Memory B cell (primary cell): Measurements from ENCODE around the gene TFF1.

ENCODE experiments used
- ATAC-seq: fragments of 150-1000 bp; cut with Tn5 transposase; 2 replicates; pipeline ENCODE4 v1.10.0; 2021; ENCODE audit warnings: low read depth, mild to moderate bottlenecking, moderate library complexity
- DNase-seq, 2 donors: peaks; one replicate each; pipeline ENCODE4 v3.0.0; 2022; ENCODE audit warnings: low spot score in 2 of 2
- H3K27ac Mint-ChIP-seq: one replicate; pipeline ENCODE4 v1.8.0; 2022; ENCODE audit warnings: mild to moderate bottlenecking, moderate library complexity, mixed read lengths
- H3K27me3 Mint-ChIP-seq: one replicate; pipeline ENCODE4 v1.8.0; 2022; ENCODE audit warnings: mixed read lengths
- H3K36me3 Mint-ChIP-seq: one replicate; pipeline ENCODE4 v1.8.0; 2022; ENCODE audit warnings: mild to moderate bottlenecking, mixed read lengths
- H3K4me1 Mint-ChIP-seq: one replicate; pipeline ENCODE4 v1.8.0; 2022; ENCODE audit warnings: mixed read lengths
- H3K4me3 Mint-ChIP-seq: one replicate; pipeline ENCODE4 v1.8.0; 2022; ENCODE audit warnings: mild to moderate bottlenecking, moderate library complexity, mixed read lengths
- H3K9me3 Mint-ChIP-seq: one replicate; pipeline ENCODE4 v1.8.0; 2022; ENCODE audit warnings: mixed read lengths

TFF1 gene

GRCh38 chr21:42381347-42381984 is 15.1 kb upstream of the TFF1 start:
- ATAC-seq (peak; percentile 54), DNase-seq (no peak)
- Mint-ChIP-seq H3K27me3 (peaks cover 3% of the 10 kb centered on the region), H3K9me3 (peaks cover 11% of the 10 kb centered on the region), H3K4me3 (no peak overlapping the region), H3K27ac (no peak overlapping the region), H3K4me1 (peaks cover 15% of the 10 kb centered on the region), H3K36me3 (no peaks in the 10 kb centered on the region)

GRCh38 chr21:42379426-42380215 is 13.3 kb upstream of the TFF1 start:
- H3K4me3 Mint-ChIP-seq, result peak overlapping the region; percentile 49
- ATAC-seq, result peak; percentile 94
- peaks cover 7% of the 10 kb centered on the region for H3K27me3 Mint-ChIP-seq
- DNase-seq, result no peak
- H3K27ac Mint-ChIP-seq, result no peak overlapping the region
- peaks cover 11% of the 10 kb centered on the region for H3K4me1 Mint-ChIP-seq
- no peaks in the 10 kb centered on the region for H3K36me3 Mint-ChIP-seq
- peaks cover 8% of the 10 kb centered on the region for H3K9me3 Mint-ChIP-seq

GRCh38 chr21:42378418-42378817 is 12.1 kb upstream of the TFF1 start:
- Mint-ChIP-seq H3K4me3 (no peak overlapping the region), H3K36me3 (no peaks in the 10 kb centered on the region), H3K4me1 (peaks cover 7% of the 10 kb centered on the region), H3K27ac (no peak overlapping the region), H3K9me3 (peaks cover 8% of the 10 kb centered on the region), H3K27me3 (peaks cover 7% of the 10 kb centered on the region)
- ATAC-seq (no peak), DNase-seq (no peak)

- peaks cover 7% of the 10 kb centered on the region for H3K4me1 Mint-ChIP-seq
- H3K4me3 Mint-ChIP-seq, result no peak overlapping the region
- ATAC-seq (no peak), DNase-seq (no peak)
- H3K27ac Mint-ChIP-seq, result no peak overlapping the region
- H3K9me3 Mint-ChIP-seq, result peaks cover 8% of the 10 kb centered on the region
- H3K36me3 Mint-ChIP-seq, result no peaks in the 10 kb centered on the region
- peaks cover 7% of the 10 kb centered on the region for H3K27me3 Mint-ChIP-seq
These were observed 11.6 kb upstream of the TFF1 start for GRCh38 chr21:42377951-42378340.

- Mint-ChIP-seq H3K27me3 (peaks cover 6% of the 10 kb centered on the region), H3K27ac (no peak overlapping the region), H3K36me3 (no peaks in the 10 kb centered on the region), H3K4me1 (peaks cover 7% of the 10 kb centered on the region), H3K9me3 (peaks cover 8% of the 10 kb centered on the region), H3K4me3 (no peak overlapping the region)
- no peak for DNase-seq
- ATAC-seq, result no peak
These were observed 11.0 kb upstream of the TFF1 start for GRCh38 chr21:42377211-42377950.

GRCh38 chr21:42376338-42376982 is 10.1 kb upstream of the TFF1 start:
- Mint-ChIP-seq H3K36me3 (no peaks in the 10 kb centered on the region), H3K27me3 (peaks cover 9% of the 10 kb centered on the region), H3K4me1 (peaks cover 9% of the 10 kb centered on the region), H3K9me3 (no peaks in the 10 kb centered on the region), H3K27ac (no peak overlapping the region), H3K4me3 (no peak overlapping the region)
- DNase-seq (no peak), ATAC-seq (no peak)

- ATAC-seq, result no peak
- Mint-ChIP-seq H3K4me1 (peaks cover 11% of the 10 kb centered on the region), H3K36me3 (no peaks in the 10 kb centered on the region)
These were observed 9.6 kb upstream of the TFF1 start for GRCh38 chr21:42375966-42376337.

GRCh38 chr21:42375506-42375905 is 9.2 kb upstream of the TFF1 start:
- Mint-ChIP-seq H3K27me3 (peaks cover 19% of the 10 kb centered on the region), H3K9me3 (no peaks in the 10 kb centered on the region), H3K4me3 (no peak overlapping the region), H3K27ac (no peak overlapping the region), H3K36me3 (no peaks in the 10 kb centered on the region), H3K4me1 (peaks cover 11% of the 10 kb centered on the region)
- no peak for ATAC-seq
- no peak for DNase-seq

More at GRCh38 chr21:42375966-42376337, 9.6 kb upstream of the TFF1 start:
- H3K27me3 Mint-ChIP-seq, result peaks cover 15% of the 10 kb centered on the region
- no peak overlapping the region for H3K27ac Mint-ChIP-seq
- H3K4me3 Mint-ChIP-seq, result no peak overlapping the region
- no peak for DNase-seq
- H3K9me3 Mint-ChIP-seq, result no peaks in the 10 kb centered on the region

GRCh38 chr21:42374864-42375499 is 8.6 kb upstream of the TFF1 start:
- H3K36me3 Mint-ChIP-seq, result no peaks in the 10 kb centered on the region
- peaks cover 21% of the 10 kb centered on the region for H3K27me3 Mint-ChIP-seq
- DNase-seq (no peak), ATAC-seq (no peak)
- H3K27ac Mint-ChIP-seq, result no peak overlapping the region
- H3K4me3 Mint-ChIP-seq, result no peak overlapping the region
- no peaks in the 10 kb centered on the region for H3K9me3 Mint-ChIP-seq
- H3K4me1 Mint-ChIP-seq, result peaks cover 11% of the 10 kb centered on the region

GRCh38 chr21:42374457-42374856 is 8.1 kb upstream of the TFF1 start:
- H3K27ac Mint-ChIP-seq, result no peak overlapping the region

GRCh38 chr21:42373908-42374455 is 7.6 kb upstream of the TFF1 start:
- peaks cover 21% of the 10 kb centered on the region for H3K27me3 Mint-ChIP-seq
- no peak for DNase-seq
- ATAC-seq, result no peak
- H3K9me3 Mint-ChIP-seq, result no peaks in the 10 kb centered on the region
- no peaks in the 10 kb centered on the region for H3K36me3 Mint-ChIP-seq
- no peak overlapping the region for H3K27ac Mint-ChIP-seq
- H3K4me1 Mint-ChIP-seq, result peaks cover 6% of the 10 kb centered on the region
- H3K4me3 Mint-ChIP-seq, result no peak overlapping the region

More at GRCh38 chr21:42374457-42374856, 8.1 kb upstream of the TFF1 start:
- no peaks in the 10 kb centered on the region for H3K36me3 Mint-ChIP-seq
- H3K4me3 Mint-ChIP-seq, result no peak overlapping the region
- no peaks in the 10 kb centered on the region for H3K9me3 Mint-ChIP-seq
- no peak for DNase-seq
- peaks cover 9% of the 10 kb centered on the region for H3K4me1 Mint-ChIP-seq
- peaks cover 21% of the 10 kb centered on the region for H3K27me3 Mint-ChIP-seq
- no peak for ATAC-seq

- no peak for DNase-seq
- Mint-ChIP-seq H3K9me3 (no peaks in the 10 kb centered on the region), H3K4me3 (no peak overlapping the region), H3K27me3 (peaks cover 21% of the 10 kb centered on the region), H3K4me1 (peaks cover 6% of the 10 kb centered on the region), H3K36me3 (no peaks in the 10 kb centered on the region), H3K27ac (no peak overlapping the region)
- no peak for ATAC-seq
These were observed 7.0 kb upstream of the TFF1 start for GRCh38 chr21:42373196-42373907.
